Adrenal gland (tissue), 5 donors: ENCODE results near the gene PTPA.

Experiments used
- POLR2A ChIP-seq, 2 donors: fragments of 450-650 bp; IDR thresholded peaks; one replicate each; pipeline ENCODE4 v1.6.1; 2017; ENCODE audit warnings: antibody characterized with exemption in 2 of 2, mild to moderate bottlenecking in 2 of 2, moderate library complexity in 1 of 2
- TF ChIP-seq, protein P1 (sequence below), 6 experiments: fragments of 450-650 bp in 4 of 6; fragments of 200-600 bp in 2 of 6; sonication (generic) in 1 of 6; IDR thresholded peaks; 1 replicate in 5 of 6; 2 replicates in 1 of 6; pipeline versions ENCODE4 v1.5.1 to v1.8.0; 2016 to 2021; ENCODE audit warnings: antibody characterized with exemption in 6 of 6, mild to moderate bottlenecking in 2 of 6, moderate library complexity in 1 of 6
- donor health status: DM: no; HTN: no; CAD: no.

DNA sequence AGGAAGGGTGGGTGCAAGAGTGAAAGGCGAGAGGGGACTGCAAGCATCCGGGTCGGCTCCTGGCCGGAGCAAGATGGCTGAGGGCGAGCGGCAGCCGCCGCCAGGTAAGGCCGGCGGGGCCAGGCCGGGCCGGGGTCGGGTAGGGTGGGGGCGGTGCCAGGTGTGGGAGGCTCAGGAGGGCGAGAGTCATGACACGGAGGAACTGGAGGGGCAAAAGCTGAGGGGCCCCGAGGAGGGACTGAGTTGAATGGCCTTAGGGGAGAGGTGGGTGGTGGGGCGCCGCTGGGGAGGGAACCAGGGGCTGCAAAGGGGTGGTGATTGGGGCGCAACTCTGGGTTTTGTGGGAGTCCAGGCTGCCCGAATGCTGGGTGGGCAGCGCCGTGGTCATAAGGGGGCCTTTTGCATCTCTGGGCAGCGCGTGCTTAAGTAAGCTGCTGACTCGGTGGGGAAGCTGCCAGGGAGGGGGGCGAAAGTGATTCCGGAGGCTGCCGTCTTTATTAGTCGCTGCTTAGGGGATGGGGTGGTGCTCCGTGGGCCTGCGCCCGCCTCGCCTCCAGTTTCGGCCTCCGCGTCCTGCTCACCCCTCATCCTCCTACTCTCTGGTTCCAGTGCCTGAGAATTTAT lies 425 bp downstream of the PTPA start:
- TF ChIP-seq, protein P1, sequence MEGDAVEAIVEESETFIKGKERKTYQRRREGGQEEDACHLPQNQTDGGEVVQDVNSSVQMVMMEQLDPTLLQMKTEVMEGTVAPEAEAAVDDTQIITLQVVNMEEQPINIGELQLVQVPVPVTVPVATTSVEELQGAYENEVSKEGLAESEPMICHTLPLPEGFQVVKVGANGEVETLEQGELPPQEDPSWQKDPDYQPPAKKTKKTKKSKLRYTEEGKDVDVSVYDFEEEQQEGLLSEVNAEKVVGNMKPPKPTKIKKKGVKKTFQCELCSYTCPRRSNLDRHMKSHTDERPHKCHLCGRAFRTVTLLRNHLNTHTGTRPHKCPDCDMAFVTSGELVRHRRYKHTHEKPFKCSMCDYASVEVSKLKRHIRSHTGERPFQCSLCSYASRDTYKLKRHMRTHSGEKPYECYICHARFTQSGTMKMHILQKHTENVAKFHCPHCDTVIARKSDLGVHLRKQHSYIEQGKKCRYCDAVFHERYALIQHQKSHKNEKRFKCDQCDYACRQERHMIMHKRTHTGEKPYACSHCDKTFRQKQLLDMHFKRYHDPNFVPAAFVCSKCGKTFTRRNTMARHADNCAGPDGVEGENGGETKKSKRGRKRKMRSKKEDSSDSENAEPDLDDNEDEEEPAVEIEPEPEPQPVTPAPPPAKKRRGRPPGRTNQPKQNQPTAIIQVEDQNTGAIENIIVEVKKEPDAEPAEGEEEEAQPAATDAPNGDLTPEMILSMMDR (IDR thresholded peaks at IDR 0.05): no peak
- TF ChIP-seq POLR2A (IDR thresholded peaks at IDR 0.05): no peak
